Sigmoid colon (tissue), 4 donors: ENCODE results near the gene GMIP.

ENCODE experiments used
- EP300 ChIP-seq, 4 donors: sonication (generic); formaldehyde crosslinking; IDR thresholded peaks; one replicate each; pipeline ENCODE4 v1.6.1; 2017; ENCODE audit warnings: antibody characterized with exemption in 4 of 4
- POLR2A ChIP-seq, 2 donors: fragments of 450-650 bp; IDR thresholded peaks; one replicate each; pipeline ENCODE4 v1.6.1; 2016; ENCODE audit warnings: antibody characterized with exemption in 2 of 2, mild to moderate bottlenecking in 2 of 2, moderate library complexity in 2 of 2
- TF ChIP-seq, protein P1 (sequence below), 4 experiments: fragments of 450-650 bp in 3 of 4; fragments of 200-600 bp in 1 of 4; IDR thresholded peaks; one replicate each; pipeline ENCODE4 v1.5.1; 2016 to 2019; ENCODE audit warnings: antibody characterized with exemption in 4 of 4, mild to moderate bottlenecking in 3 of 4, moderate library complexity in 2 of 4

DNA sequence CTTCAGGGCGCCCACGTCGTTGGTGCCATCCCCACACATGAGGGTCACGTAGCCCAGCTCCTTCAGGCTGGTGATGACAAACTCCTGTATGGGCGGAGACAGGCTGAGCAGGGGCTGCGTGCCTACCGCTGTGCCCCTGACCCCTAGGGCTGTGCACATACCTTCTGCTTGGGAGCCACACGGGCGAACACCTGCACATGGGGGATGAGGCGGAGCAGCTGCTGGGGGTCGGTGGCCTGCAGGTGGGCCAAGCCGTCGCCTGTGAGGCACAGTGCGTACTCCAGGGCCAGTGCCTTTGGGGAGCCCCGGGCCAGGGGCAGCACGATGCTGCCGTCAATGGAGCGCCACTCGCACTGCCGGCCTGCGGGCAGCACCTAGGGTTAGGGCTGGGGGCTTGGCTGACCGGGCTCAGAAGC, 6.1 kb upstream of the GMIP start:
- TF ChIP-seq EP300 (IDR thresholded peaks at IDR 0.05) (no peak), POLR2A (IDR thresholded peaks at IDR 0.05) (no peak)
- TF ChIP-seq, protein P1, sequence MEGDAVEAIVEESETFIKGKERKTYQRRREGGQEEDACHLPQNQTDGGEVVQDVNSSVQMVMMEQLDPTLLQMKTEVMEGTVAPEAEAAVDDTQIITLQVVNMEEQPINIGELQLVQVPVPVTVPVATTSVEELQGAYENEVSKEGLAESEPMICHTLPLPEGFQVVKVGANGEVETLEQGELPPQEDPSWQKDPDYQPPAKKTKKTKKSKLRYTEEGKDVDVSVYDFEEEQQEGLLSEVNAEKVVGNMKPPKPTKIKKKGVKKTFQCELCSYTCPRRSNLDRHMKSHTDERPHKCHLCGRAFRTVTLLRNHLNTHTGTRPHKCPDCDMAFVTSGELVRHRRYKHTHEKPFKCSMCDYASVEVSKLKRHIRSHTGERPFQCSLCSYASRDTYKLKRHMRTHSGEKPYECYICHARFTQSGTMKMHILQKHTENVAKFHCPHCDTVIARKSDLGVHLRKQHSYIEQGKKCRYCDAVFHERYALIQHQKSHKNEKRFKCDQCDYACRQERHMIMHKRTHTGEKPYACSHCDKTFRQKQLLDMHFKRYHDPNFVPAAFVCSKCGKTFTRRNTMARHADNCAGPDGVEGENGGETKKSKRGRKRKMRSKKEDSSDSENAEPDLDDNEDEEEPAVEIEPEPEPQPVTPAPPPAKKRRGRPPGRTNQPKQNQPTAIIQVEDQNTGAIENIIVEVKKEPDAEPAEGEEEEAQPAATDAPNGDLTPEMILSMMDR (IDR thresholded peaks at IDR 0.05): no peak
